Measurements from ENCODE around the gene SLC20A1.

SLC20A1 gene

GRCh38 chr2:112712465-112712864 is 66.7 kb downstream of the SLC20A1 start:
- DNase-seq = no peak

GRCh38 chr2:112712903-112713584 is 67.3 kb downstream of the SLC20A1 start:
- peak; percentile 49 for DNase-seq

Measured in fibroblast of skin of right biceps (primary cell).